IPS-18a (cell line): ENCODE data around the gene SYDE1.
A peak's percentile ranks its signal among the peaks of the same experiment; 100 is the strongest.
"Not testable (repeated sequence)": the region's sequence is repeated elsewhere in the genome, so short reads cannot be mapped to it uniquely, and the experiment has no call there.

Source experiments
- H3K27ac ChIP-seq: one replicate; pipeline ENCODE4 v1.5.1; 2013; ENCODE audit warnings: low read length
- H3K27me3 ChIP-seq: one replicate; pipeline ENCODE4 v1.6.1; 2013; ENCODE audit warnings: mild to moderate bottlenecking, low read length; ENCODE audit not compliant: control insufficient read depth, insufficient read depth
- H3K36me3 ChIP-seq: one replicate; pipeline ENCODE4 v1.6.1; 2013; ENCODE audit warnings: low read depth, low read length; ENCODE audit not compliant: control insufficient read depth
- H3K4me1 ChIP-seq: one replicate; pipeline ENCODE4 v1.6.1; 2013; ENCODE audit warnings: low read depth, low read length; ENCODE audit not compliant: control insufficient read depth
- H3K4me3 ChIP-seq: one replicate; pipeline ENCODE4 v1.5.1; 2013; ENCODE audit warnings: low read length
- H3K9ac ChIP-seq: one replicate; pipeline ENCODE4 v1.6.1; 2013; ENCODE audit warnings: mild to moderate bottlenecking, low read length, moderate library complexity
- H3K9me3 ChIP-seq: one replicate; pipeline ENCODE4 v1.6.1; 2013; ENCODE audit warnings: low read depth, low read length; ENCODE audit not compliant: control insufficient read depth

SYDE1 gene

GRCh38 chr19:15107061-15108010 lies at the start of gene SYDE1:
TSS of gene SYDE1 (plus strand) at chr19:15107401. CDS start at chr19:15107434, 33 bp downstream.
- Histone ChIP-seq H3K4me1 (peaks cover 12% of the 10 kb centered on the region), H3K27me3 (no peaks in the 10 kb centered on the region), H3K27ac (no peak within 1 kb of the TSS), H3K36me3 (peaks cover 21% of the 10 kb centered on the region), H3K4me3 (peak within 1 kb of the TSS; percentile 65), H3K9me3 (no peaks in the 10 kb centered on the region), H3K9ac (peak within 1 kb of the TSS; percentile 73)

GRCh38 chr19:15062036-15062435 lies 45.2 kb upstream of the SYDE1 start:
- no peak overlapping the region for H3K4me3 ChIP-seq
- H3K27ac ChIP-seq, result no peak overlapping the region
- H3K36me3 ChIP-seq, result no peaks in the 10 kb centered on the region
- peaks cover 26% of the 10 kb centered on the region for H3K9me3 ChIP-seq
- no peaks in the 10 kb centered on the region for H3K4me1 ChIP-seq
- H3K9ac ChIP-seq, result no peak overlapping the region
- H3K27me3 ChIP-seq, result no peaks in the 10 kb centered on the region

- not testable (repeated sequence) for H3K36me3 ChIP-seq, H3K4me3 ChIP-seq, H3K27ac ChIP-seq, H3K27me3 ChIP-seq, H3K9ac ChIP-seq, H3K9me3 ChIP-seq, H3K4me1 ChIP-seq
These were observed 36.8 kb upstream of the SYDE1 start for GRCh38 chr19:15070386-15070785.

- H3K9ac ChIP-seq, result no peak overlapping the region
- no peaks in the 10 kb centered on the region for H3K36me3 ChIP-seq
- H3K4me1 ChIP-seq, result no peaks in the 10 kb centered on the region
- no peak overlapping the region for H3K4me3 ChIP-seq
- no peaks in the 10 kb centered on the region for H3K9me3 ChIP-seq
- no peak overlapping the region for H3K27ac ChIP-seq
- no peaks in the 10 kb centered on the region for H3K27me3 ChIP-seq
These were observed 34.1 kb upstream of the SYDE1 start for GRCh38 chr19:15072930-15073647.

- Histone ChIP-seq H3K9ac (no peak overlapping the region), H3K4me3 (no peak overlapping the region), H3K4me1 (no peaks in the 10 kb centered on the region), H3K27ac (no peak overlapping the region), H3K27me3 (no peaks in the 10 kb centered on the region), H3K36me3 (no peaks in the 10 kb centered on the region), H3K9me3 (no peaks in the 10 kb centered on the region)
These were observed 32.8 kb upstream of the SYDE1 start for GRCh38 chr19:15074371-15074770.

GRCh38 chr19:15075806-15076205 lies 31.4 kb upstream of the SYDE1 start:
- Histone ChIP-seq H3K4me1 (no peaks in the 10 kb centered on the region), H3K9me3 (no peaks in the 10 kb centered on the region), H3K27me3 (no peaks in the 10 kb centered on the region), H3K4me3 (no peak overlapping the region), H3K36me3 (no peaks in the 10 kb centered on the region), H3K9ac (no peak overlapping the region), H3K27ac (no peak overlapping the region)

- H3K4me1 ChIP-seq, H3K9me3 ChIP-seq, H3K36me3 ChIP-seq, H3K27me3 ChIP-seq, H3K4me3 ChIP-seq, H3K9ac ChIP-seq, H3K27ac ChIP-seq: not testable (repeated sequence)
These were observed 27.2 kb upstream of the SYDE1 start for GRCh38 chr19:15080002-15080401.

- no peak within 1 kb of the TSS for H3K27ac ChIP-seq
- no peaks in the 10 kb centered on the region for H3K4me1 ChIP-seq
- no peak within 1 kb of the TSS for H3K4me3 ChIP-seq
- no peaks in the 10 kb centered on the region for H3K36me3 ChIP-seq
- H3K27me3 ChIP-seq, result peaks cover 3% of the 10 kb centered on the region
- no peak within 1 kb of the TSS for H3K9ac ChIP-seq
- H3K9me3 ChIP-seq, result no peaks in the 10 kb centered on the region
These were observed 25.3 kb upstream of the SYDE1 start, which contains the start of gene OR1I1 for GRCh38 chr19:15081911-15082310. TSS of gene OR1I1 (plus strand) at chr19:15082211. CDS start at chr19:15087066, 4,855 bp downstream.

- no peaks in the 10 kb centered on the region for H3K36me3 ChIP-seq
- H3K4me3 ChIP-seq, result no peak overlapping the region
- H3K27ac ChIP-seq, result no peak overlapping the region
- H3K9me3 ChIP-seq, result no peaks in the 10 kb centered on the region
- peaks cover 11% of the 10 kb centered on the region for H3K27me3 ChIP-seq
- no peaks in the 10 kb centered on the region for H3K4me1 ChIP-seq
- no peak overlapping the region for H3K9ac ChIP-seq
These were observed 20.0 kb upstream of the SYDE1 start for GRCh38 chr19:15087182-15087581.

- H3K27me3 ChIP-seq, result peaks cover 6% of the 10 kb centered on the region
- H3K9me3 ChIP-seq, result no peaks in the 10 kb centered on the region
- no peaks in the 10 kb centered on the region for H3K4me1 ChIP-seq
- H3K4me3 ChIP-seq, result no peak overlapping the region
- no peak overlapping the region for H3K9ac ChIP-seq
- H3K27ac ChIP-seq, result no peak overlapping the region
- no peaks in the 10 kb centered on the region for H3K36me3 ChIP-seq
These were observed 15.1 kb upstream of the SYDE1 start for GRCh38 chr19:15091918-15092753.

GRCh38 chr19:15093001-15093400 lies 14.2 kb upstream of the SYDE1 start:
- H3K9me3 ChIP-seq, result no peaks in the 10 kb centered on the region
- no peaks in the 10 kb centered on the region for H3K27me3 ChIP-seq
- H3K4me1 ChIP-seq, result no peaks in the 10 kb centered on the region
- no peak overlapping the region for H3K9ac ChIP-seq
- no peak overlapping the region for H3K4me3 ChIP-seq
- H3K36me3 ChIP-seq, result no peaks in the 10 kb centered on the region
- H3K27ac ChIP-seq, result no peak overlapping the region
